NB4 (cell line): ENCODE data around the gene SIRT7.

Source experiments
- DNase-seq: peaks from one replicate; pipeline ENCODE4 v3.0.0; 2010; ENCODE audit warnings: low read depth
- H3K4me3 ChIP-seq: one replicate; pipeline ENCODE4 v1.5.1; 2011; ENCODE audit warnings: mild to moderate bottlenecking, low read depth, low read length, moderate library complexity
- MAX ChIP-seq: IDR thresholded peaks from 2 replicates; pipeline ENCODE4 v1.6.1; 2011; ENCODE audit warnings: low read depth, low read length
- MYC ChIP-seq: IDR thresholded peaks from 2 replicates; pipeline ENCODE4 v1.6.1; 2011; ENCODE audit warnings: low read depth, low read length
- POLR2A ChIP-seq: IDR thresholded peaks from 2 replicates; pipeline ENCODE4 v1.6.1; 2011; ENCODE audit warnings: mild to moderate bottlenecking; ENCODE audit not compliant: insufficient read length; ENCODE audit errors: extremely low read depth
- TF ChIP-seq, protein P1 (sequence below): IDR thresholded peaks from one replicate; pipeline ENCODE4 v1.5.1; 2012; ENCODE audit warnings: low read depth, low read length

SIRT7 gene

DNA sequence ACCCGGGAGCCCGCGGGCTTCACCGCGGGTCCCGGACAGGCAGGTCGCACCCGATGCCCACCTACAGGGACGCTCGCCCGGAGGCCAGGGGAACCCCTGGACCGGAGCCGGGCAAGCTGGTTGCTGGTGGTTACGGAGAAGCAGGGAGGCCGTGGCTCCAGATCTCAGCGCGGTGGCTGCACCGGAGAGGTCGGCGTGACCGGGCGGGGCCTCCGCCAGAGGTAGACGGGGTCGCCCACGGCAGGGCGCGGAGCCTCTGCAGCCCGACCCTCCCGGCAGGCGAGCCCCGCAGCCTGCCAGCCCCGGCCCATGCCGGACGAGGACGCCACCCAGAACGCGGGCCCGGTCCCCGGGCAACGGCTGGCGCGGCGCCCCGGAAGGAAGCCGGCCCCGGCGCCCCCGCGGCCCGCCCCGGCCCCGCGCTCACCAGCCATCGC is 7.1 kb downstream of the SIRT7 start:
- no peak for DNase-seq
- H3K4me3 ChIP-seq: peak overlapping the region; percentile 77
- TF ChIP-seq, protein P1, sequence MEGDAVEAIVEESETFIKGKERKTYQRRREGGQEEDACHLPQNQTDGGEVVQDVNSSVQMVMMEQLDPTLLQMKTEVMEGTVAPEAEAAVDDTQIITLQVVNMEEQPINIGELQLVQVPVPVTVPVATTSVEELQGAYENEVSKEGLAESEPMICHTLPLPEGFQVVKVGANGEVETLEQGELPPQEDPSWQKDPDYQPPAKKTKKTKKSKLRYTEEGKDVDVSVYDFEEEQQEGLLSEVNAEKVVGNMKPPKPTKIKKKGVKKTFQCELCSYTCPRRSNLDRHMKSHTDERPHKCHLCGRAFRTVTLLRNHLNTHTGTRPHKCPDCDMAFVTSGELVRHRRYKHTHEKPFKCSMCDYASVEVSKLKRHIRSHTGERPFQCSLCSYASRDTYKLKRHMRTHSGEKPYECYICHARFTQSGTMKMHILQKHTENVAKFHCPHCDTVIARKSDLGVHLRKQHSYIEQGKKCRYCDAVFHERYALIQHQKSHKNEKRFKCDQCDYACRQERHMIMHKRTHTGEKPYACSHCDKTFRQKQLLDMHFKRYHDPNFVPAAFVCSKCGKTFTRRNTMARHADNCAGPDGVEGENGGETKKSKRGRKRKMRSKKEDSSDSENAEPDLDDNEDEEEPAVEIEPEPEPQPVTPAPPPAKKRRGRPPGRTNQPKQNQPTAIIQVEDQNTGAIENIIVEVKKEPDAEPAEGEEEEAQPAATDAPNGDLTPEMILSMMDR: no peak
- TF ChIP-seq MYC (no peak), POLR2A (no peak), MAX (no peak)

GRCh38 chr17:81909966-81910839 is 7.8 kb downstream of the SIRT7 start:
- no peak for TF ChIP-seq MYC
- TF ChIP-seq, protein P1: no peak
- no peak for TF ChIP-seq MAX
- TF ChIP-seq POLR2A: no peak
- peak; percentile 51 for DNase-seq
- H3K4me3 ChIP-seq: peak overlapping the region; percentile 77

DNA sequence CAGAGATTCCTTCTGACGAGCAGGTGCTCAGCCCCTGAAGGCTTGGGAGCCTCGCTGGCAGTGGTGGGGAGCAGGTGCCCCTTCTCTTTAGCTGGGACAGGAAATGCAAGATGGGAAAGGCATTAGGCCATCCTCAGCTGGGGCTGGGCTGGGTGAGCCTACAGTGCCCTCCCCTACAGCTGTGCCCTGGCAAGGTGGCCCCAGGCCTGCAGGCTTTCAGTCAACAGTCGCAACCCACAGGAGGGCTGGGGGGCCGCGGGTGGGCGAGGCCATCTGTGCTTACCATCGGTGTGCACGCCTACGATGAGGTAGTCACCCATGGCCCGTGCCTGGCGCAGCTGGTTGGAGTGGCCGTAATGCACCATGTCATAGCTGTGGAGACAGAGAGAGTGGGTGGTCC is 8.7 kb downstream of the SIRT7 start:
- TF ChIP-seq POLR2A (no peak), MYC (no peak), MAX (no peak)
- TF ChIP-seq, protein P1: no peak
- DNase-seq: no peak
- no peak overlapping the region for H3K4me3 ChIP-seq

GRCh38 chr17:81908793-81909192 is 9.2 kb downstream of the SIRT7 start:
- no peak for TF ChIP-seq MAX
- TF ChIP-seq, protein P1: no peak
- TF ChIP-seq POLR2A: no peak
- TF ChIP-seq MYC: no peak
- DNase-seq: no peak
- no peak overlapping the region for H3K4me3 ChIP-seq

- no peak for DNase-seq
- H3K4me3 ChIP-seq: no peak overlapping the region
- no peak for TF ChIP-seq POLR2A
- TF ChIP-seq MAX: no peak
- no peak for TF ChIP-seq MYC
- TF ChIP-seq, protein P1: no peak
Measured at GRCh38 chr17:81907219-81908145, 10.5 kb downstream of the SIRT7 start.
